GM06990 (cell line): Measurements from ENCODE around the gene ATP11B.

Experiments
- DNase-seq: peaks from one replicate; pipeline ENCODE4 v3.0.0-alpha.2; 2011; ENCODE audit not compliant: insufficient read length; ENCODE audit errors: extremely low read depth
- H3K27me3 ChIP-seq: replicated peaks from 2 replicates; pipeline ENCODE4 v1.6.0; 2011; ENCODE audit warnings: low read length; ENCODE audit not compliant: control insufficient read depth, insufficient read depth
- H3K36me3 ChIP-seq: 2 replicates; pipeline ENCODE4 v1.5.1; 2011; ENCODE audit warnings: low read length; ENCODE audit not compliant: control insufficient read depth, insufficient read depth
- H3K4me3 ChIP-seq: replicated peaks from 2 replicates; pipeline ENCODE4 v1.5.1; 2011; ENCODE audit warnings: low read depth, mild to moderate bottlenecking, control low read depth, low read length
- TF ChIP-seq, protein P1 (sequence below): IDR thresholded peaks from 2 replicates; pipeline ENCODE4 v1.5.1; 2011; ENCODE audit warnings: low read length, control low read depth, mild to moderate bottlenecking, inconsistent platforms; ENCODE audit not compliant: insufficient read depth, poor library complexity, severe bottlenecking

The ATP11B gene

DNA sequence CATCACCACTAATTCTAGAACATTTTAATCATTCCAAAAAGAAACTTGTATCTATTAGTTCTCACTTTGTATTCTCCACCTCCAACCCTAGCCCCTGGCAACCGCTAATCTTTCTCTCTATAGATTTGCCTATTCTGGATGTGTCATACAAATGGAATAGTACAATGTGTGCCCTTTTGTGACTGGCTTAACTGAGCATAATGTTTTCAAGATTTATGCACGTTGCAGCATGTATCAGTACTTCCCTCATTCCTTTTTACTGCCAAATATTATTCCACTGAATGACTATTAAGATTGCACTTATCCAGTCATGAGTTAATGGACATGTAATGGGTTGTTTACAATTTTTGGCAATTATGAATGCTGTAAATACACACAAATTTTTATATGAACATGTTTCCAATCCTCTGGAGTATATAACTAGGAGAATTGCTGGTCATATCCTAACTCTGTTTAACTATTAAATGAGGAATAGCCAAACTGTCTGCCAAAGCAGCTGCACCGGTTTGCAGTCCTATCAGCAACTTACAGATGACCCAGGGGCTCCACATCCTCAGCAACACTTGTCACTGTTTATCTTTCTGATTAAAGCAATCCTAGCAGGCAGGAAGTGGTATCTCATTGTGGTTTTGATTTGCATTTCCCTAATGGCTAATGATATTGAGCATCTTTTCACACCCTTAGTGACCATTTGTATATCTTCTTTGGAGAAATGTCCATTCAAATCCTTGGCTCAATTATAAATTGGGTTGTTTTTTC lies 144.2 kb downstream of the ATP11B start:
- Histone ChIP-seq H3K36me3 (no peaks in the 10 kb centered on the region), H3K27me3 (no peaks in the 10 kb centered on the region), H3K4me3 (no peak overlapping the region)
- TF ChIP-seq, protein P1, sequence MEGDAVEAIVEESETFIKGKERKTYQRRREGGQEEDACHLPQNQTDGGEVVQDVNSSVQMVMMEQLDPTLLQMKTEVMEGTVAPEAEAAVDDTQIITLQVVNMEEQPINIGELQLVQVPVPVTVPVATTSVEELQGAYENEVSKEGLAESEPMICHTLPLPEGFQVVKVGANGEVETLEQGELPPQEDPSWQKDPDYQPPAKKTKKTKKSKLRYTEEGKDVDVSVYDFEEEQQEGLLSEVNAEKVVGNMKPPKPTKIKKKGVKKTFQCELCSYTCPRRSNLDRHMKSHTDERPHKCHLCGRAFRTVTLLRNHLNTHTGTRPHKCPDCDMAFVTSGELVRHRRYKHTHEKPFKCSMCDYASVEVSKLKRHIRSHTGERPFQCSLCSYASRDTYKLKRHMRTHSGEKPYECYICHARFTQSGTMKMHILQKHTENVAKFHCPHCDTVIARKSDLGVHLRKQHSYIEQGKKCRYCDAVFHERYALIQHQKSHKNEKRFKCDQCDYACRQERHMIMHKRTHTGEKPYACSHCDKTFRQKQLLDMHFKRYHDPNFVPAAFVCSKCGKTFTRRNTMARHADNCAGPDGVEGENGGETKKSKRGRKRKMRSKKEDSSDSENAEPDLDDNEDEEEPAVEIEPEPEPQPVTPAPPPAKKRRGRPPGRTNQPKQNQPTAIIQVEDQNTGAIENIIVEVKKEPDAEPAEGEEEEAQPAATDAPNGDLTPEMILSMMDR: no peak
- peak; percentile 17 for DNase-seq

DNA sequence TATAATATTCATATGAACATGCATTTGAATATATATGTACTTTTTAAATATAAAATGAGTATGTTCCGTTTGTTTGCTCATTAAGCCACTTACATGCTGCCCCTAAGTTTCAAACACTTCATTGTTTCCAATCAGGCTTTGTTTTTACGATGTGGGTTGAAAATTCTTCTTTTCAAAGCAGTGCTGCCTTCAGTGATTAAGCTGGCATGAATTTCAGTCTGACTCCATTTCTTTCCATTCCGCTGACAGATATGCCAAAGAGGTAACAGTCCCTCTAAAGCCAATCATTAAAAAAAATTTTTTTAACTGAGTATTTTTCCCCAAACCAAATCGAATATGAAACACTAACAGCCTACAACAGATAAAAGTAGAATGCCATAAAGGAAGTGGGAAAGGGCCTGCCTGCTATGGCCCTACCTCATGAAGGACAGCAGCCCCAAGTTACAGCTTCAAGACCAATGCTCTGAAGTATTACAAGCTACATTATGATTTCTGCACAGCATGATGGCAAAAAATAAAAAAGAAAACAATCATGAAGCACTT lies 147.0 kb downstream of the ATP11B start:
- no peak overlapping the region for H3K4me3 ChIP-seq
- TF ChIP-seq, protein P1: no peak
- DNase-seq: no peak
- no peaks in the 10 kb centered on the region for H3K36me3 ChIP-seq
- H3K27me3 ChIP-seq: no peaks in the 10 kb centered on the region

DNA sequence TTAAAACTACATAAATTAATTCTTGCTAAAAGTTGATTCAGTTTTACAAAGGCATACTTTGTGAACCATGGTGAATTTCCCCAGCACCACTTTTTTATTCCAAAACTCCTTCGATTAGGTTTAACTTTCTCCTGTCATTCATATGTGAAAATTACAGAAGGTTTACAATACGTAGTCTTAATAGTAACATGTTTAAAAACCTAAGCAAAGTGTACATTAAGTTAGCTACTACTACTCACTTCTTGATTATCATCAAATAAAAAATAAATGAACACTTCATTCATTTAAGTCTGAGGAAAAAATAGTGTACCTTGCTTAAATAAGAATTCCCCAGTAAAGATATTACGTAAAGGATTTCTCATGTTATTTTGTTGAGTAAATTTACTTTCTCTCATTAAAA lies 148.4 kb downstream of the ATP11B start:
- TF ChIP-seq, protein P1: no peak
- peaks cover under 1% of the 10 kb centered on the region; the same call in 1 of the 2 replicates for H3K36me3 ChIP-seq
- no peak for DNase-seq
- H3K4me3 ChIP-seq: no peak overlapping the region
- no peaks in the 10 kb centered on the region for H3K27me3 ChIP-seq

GRCh38 chr3:182947888-182948287 lies 154.6 kb downstream of the ATP11B start:
- Histone ChIP-seq H3K27me3 (no peaks in the 10 kb centered on the region), H3K36me3 (peaks cover 2% of the 10 kb centered on the region), H3K4me3 (no peak overlapping the region)
- DNase-seq: no peak
- TF ChIP-seq, protein P1: no peak

DNA sequence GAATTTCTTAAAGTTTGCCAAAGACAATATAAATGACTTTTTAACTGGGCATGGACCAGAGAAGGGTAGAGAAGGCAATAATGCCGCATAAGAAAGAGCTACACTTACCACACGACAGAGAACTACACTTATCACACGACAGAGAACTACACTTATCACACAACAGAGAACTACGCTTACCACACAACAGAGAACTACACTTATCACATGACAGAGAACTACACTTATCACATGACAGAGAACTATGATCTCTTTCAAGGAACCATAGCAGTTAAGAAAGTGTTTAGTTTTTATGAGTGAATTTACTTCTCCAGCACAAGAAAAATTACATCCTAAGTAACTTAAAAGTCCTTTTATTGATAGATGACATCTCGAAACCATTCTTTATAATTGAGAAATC lies 155.0 kb downstream of the ATP11B start:
- DNase-seq: no peak
- TF ChIP-seq, protein P1: no peak
- no peaks in the 10 kb centered on the region for H3K27me3 ChIP-seq
- no peak overlapping the region for H3K4me3 ChIP-seq
- H3K36me3 ChIP-seq: peaks cover 2% of the 10 kb centered on the region

GRCh38 chr3:182949688-182950087 lies 156.4 kb downstream of the ATP11B start:
- TF ChIP-seq, protein P1: no peak
- no peak for DNase-seq
- Histone ChIP-seq H3K4me3 (no peak overlapping the region), H3K27me3 (no peaks in the 10 kb centered on the region), H3K36me3 (peaks cover 2% of the 10 kb centered on the region)
